AG04449 (cell line): Measurements from ENCODE around the gene EZR.

ENCODE experiments used
- CTCF ChIA-PET: fragments of 350-600 bp; formaldehyde crosslinking; extraction: SDS; loops from one replicate; lab custom pipeline; 2021; ENCODE audit warnings: antibody characterized with exemption; lab: Yijun Ruan, JAX
- POLR2A ChIA-PET: fragments of 400-600, 350-600 bp; formaldehyde crosslinking; extraction: SDS; loops from one replicate; lab custom pipeline; 2020; ENCODE audit warnings: antibody characterized with exemption, inconsistent platforms; lab: Yijun Ruan, JAX
- DNase-seq: peaks from one replicate; pipeline ENCODE4 v3.0.0-alpha.2; 2010; ENCODE audit warnings: low read depth, low spot score
- H3K4me3 ChIP-seq: 2 replicates; pipeline ENCODE4 v1.5.1; 2011; ENCODE audit warnings: low read depth, mild to moderate bottlenecking, control low read depth, low read length
- TF ChIP-seq, protein P1 (sequence below): IDR thresholded peaks from one replicate; pipeline ENCODE4 v1.5.1; 2011; ENCODE audit warnings: mild to moderate bottlenecking, moderate library complexity, low read length, control low read depth, inconsistent platforms; ENCODE audit not compliant: insufficient read depth; ENCODE audit errors: missing control alignments

EZR gene

DNA sequence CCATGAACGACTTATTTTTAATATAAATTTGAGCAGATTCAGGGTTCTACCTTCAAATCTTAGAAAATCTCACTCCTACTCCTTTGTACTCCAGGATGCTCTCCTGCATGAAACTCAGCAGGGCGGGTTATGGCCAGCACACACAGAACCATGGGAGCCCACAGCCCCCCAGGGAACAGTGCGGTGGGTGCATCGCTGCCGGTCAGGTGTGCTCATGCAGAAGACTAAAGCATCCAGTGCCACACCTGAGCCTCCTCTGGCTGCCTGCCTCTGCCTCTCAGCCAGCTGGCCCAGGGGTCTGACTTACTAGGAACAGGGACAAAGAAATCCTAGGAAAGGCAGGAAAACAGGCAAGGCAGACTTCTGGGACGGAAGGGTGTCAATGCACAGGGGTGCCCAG is 31.8 kb downstream of the EZR start:
- ChIA-PET POLR2A (interaction anchor here (0.6 kb wide), 1 partner anchor 17 kb away, joined by 3 read pairs; no protein-coding TSS in a partner anchor), CTCF (interaction anchor here (1.3 kb wide), 1 partner anchor 185 kb away, joined by 6 read pairs; no protein-coding TSS in a partner anchor)
- TF ChIP-seq, protein P1, sequence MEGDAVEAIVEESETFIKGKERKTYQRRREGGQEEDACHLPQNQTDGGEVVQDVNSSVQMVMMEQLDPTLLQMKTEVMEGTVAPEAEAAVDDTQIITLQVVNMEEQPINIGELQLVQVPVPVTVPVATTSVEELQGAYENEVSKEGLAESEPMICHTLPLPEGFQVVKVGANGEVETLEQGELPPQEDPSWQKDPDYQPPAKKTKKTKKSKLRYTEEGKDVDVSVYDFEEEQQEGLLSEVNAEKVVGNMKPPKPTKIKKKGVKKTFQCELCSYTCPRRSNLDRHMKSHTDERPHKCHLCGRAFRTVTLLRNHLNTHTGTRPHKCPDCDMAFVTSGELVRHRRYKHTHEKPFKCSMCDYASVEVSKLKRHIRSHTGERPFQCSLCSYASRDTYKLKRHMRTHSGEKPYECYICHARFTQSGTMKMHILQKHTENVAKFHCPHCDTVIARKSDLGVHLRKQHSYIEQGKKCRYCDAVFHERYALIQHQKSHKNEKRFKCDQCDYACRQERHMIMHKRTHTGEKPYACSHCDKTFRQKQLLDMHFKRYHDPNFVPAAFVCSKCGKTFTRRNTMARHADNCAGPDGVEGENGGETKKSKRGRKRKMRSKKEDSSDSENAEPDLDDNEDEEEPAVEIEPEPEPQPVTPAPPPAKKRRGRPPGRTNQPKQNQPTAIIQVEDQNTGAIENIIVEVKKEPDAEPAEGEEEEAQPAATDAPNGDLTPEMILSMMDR, result no peak
- DNase-seq, result no peak
- no peak overlapping the region for H3K4me3 ChIP-seq

DNA sequence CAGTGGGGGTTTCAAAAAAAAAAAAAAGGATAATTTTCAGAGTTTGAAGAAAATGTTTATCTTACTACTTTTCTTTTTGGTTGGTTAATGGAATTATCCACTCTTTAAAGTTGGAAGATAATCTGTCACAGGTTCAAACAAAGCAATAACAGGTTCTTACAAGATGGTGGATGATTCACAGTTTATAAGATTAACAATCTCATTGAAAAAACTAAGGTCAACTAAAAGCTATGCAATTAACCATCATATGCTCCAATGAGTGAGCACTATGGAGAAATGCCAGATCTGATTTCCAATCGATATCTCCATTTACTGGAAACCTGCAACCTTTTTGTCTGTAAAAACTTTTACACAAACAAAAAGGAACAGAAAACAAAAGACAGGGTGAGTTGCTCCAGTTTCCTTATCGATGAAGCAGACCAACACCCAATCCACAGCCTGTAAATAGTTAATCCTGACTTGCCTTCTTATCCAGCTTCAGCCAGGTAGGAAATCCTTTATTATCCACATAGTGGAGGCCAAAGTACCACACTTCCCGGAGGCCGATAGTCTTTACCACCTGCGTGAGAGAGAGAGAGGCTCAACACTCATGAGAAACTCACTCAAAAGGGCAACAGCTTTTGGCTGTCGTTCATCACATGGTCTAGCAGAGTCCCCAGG is 32.4 kb downstream of the EZR start:
- H3K4me3 ChIP-seq, result no peak overlapping the region
- no peak for DNase-seq
- TF ChIP-seq, protein P1, result no peak
- ChIA-PET POLR2A (interaction anchor here (0.6 kb wide), 1 partner anchor 17 kb away, joined by 3 read pairs; no protein-coding TSS in a partner anchor), CTCF (interaction anchor here (1.0 to 2.0 kb wide), 4 partner anchors 81 to 186 kb away, joined by 3 to 6 read pairs (median 4); no protein-coding TSS in a partner anchor)

DNA sequence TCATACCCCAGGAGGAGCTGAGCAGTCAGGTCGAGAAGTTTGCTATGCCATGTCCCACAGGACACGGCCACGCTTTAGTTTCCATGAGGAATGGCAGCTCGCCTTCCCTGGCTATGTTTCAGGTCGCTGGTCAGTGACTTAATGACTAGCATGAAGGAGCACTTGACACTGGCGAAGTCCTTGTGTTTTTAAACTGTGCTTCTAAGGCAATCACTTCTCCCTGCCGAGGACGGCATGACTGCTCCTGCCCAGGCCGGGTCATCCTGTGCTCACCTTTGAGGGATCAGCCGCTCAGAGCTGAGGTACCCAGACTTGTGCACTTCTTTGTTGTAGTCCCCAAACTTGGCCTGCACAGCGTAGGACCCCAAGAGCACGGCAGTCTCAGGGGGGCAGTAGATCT is 34.1 kb downstream of the EZR start:
- no peak overlapping the region for H3K4me3 ChIP-seq
- CTCF ChIA-PET, result interaction anchor here (0.7 to 2.0 kb wide), 8 partner anchors 8 to 349 kb away, joined by 3 to 6 read pairs (median 4); no protein-coding TSS in a partner anchor
- POLR2A ChIA-PET, result no interaction called here
- no peak for DNase-seq
- TF ChIP-seq, protein P1, result no peak

DNA sequence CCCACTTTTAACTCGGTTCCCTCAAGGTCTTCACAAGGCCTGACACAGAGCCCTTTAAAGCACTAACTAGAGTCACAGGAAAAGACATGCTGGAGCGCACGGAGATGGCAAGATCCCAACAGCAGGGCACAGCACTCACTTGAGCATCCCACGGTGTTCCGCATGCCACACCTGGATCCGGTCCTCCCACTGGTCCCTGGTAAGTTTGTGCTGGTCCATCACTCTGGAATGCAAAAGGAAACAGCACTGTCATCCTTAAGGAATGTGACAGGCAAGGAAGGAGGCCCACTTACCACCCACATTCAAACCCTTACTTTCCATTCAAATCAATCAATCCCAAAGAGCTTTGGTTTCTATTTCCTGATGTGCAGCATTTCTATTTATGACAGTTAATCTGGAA is 34.7 kb downstream of the EZR start:
- DNase-seq, result no peak
- POLR2A ChIA-PET, result no interaction called here
- H3K4me3 ChIP-seq, result no peak overlapping the region
- CTCF ChIA-PET, result interaction anchor here (0.9 to 1.5 kb wide), 5 partner anchors 9 to 350 kb away, joined by 3 to 6 read pairs (median 3); no protein-coding TSS in a partner anchor
- TF ChIP-seq, protein P1, result no peak

DNA sequence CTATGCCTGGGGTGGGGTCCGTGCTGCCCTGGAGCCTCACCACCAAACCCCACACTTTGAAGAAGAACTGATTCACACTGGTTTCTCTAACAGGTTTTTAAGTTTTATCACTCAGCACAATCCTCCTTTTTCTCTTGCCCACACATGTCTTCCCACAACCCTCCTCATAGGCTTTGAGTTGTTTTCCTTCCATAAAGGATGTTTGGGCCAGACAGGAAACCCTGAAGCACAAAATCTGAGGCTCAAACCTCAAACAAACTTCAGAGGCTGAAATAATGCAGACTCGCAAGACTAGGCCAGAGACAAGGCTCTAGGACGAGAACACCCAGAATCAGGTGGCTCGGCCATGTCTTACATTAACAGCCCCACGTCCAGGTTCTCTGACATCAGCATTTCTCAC is 35.3 kb downstream of the EZR start:
- CTCF ChIA-PET, result interaction anchor here (1.3 to 1.6 kb wide), 2 partner anchors 14 to 189 kb away, joined by 3 to 5 read pairs; no protein-coding TSS in a partner anchor

DNA sequence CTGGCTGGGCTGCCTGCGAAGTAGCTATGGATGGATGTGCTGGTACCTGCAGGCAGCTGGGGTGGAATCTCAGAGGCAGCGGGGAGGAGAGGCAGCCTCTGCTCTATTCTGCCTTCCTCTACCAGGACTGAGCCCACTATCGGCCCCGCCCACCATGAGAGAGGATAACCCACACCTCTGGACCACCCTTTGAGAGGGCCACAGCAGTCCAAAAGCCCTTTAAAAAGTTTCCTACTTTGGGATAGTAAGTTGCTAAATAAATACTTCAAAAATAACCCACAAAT is 36.1 kb downstream of the EZR start:
- TF ChIP-seq, protein P1, result no peak
- ChIA-PET CTCF (interaction anchor here (1.4 to 1.6 kb wide), 2 partner anchors 10 to 190 kb away, joined by 4 to 5 read pairs; no protein-coding TSS in a partner anchor), POLR2A (no interaction called here)
- no peak for DNase-seq
- no peak overlapping the region for H3K4me3 ChIP-seq

More for the DNA sequence above, 35.3 kb downstream of the EZR start:
- POLR2A ChIA-PET, result no interaction called here
- H3K4me3 ChIP-seq, result no peak overlapping the region
- no peak for DNase-seq
- TF ChIP-seq, protein P1, result no peak
